Mesenchymal stem cell (in vitro differentiated cells and primary cell): ENCODE results near the gene COL13A1.

Experiments
- DNase-seq: peaks from one replicate; pipeline ENCODE4 v3.0.0-alpha.2; 2013
- H2AFZ ChIP-seq: one replicate; pipeline ENCODE4 v1.6.1; 2013; ENCODE audit warnings: low read depth, mild to moderate bottlenecking, control low read depth, inconsistent platforms, low read length, moderate library complexity
- H2AK5ac ChIP-seq: 2 replicates; pipeline ENCODE4 v1.6.1; 2013; ENCODE audit warnings: low read length, moderate library complexity, mild to moderate bottlenecking, inconsistent platforms; ENCODE audit not compliant: severe bottlenecking
- H2BK120ac ChIP-seq: one replicate; pipeline ENCODE4 v1.6.1; 2013; ENCODE audit warnings: low read depth, mild to moderate bottlenecking, inconsistent platforms, low read length, moderate library complexity
- H2BK12ac ChIP-seq, 2 experiments: one replicate each; pipeline ENCODE4 v1.6.1; 2013; ENCODE audit warnings: inconsistent platforms in 2 of 2, low read length in 2 of 2, mild to moderate bottlenecking in 2 of 2, moderate library complexity in 2 of 2, control low read depth in 1 of 2
- H2BK15ac ChIP-seq: one replicate; pipeline ENCODE4 v1.6.1; 2013; ENCODE audit warnings: mild to moderate bottlenecking, low read depth, inconsistent platforms; ENCODE audit not compliant: poor library complexity, severe bottlenecking
- H2BK5ac ChIP-seq: 2 replicates; pipeline ENCODE4 v1.6.1; 2013; ENCODE audit warnings: low read depth, mild to moderate bottlenecking, low read length, control low read depth, inconsistent platforms; ENCODE audit not compliant: poor library complexity, severe bottlenecking
- H3K14ac ChIP-seq, 2 experiments: one replicate each; pipeline ENCODE4 v1.6.1; 2013; ENCODE audit warnings: inconsistent platforms in 2 of 2, low read length in 2 of 2, control low read depth in 1 of 2, mild to moderate bottlenecking in 1 of 2, moderate library complexity in 1 of 2
- H3K18ac ChIP-seq, 2 experiments: one replicate each; pipeline ENCODE4 v1.6.1; 2013; ENCODE audit warnings: inconsistent platforms in 2 of 2, low read length in 2 of 2, control low read depth in 1 of 2, low read depth in 1 of 2, mild to moderate bottlenecking in 1 of 2
- H3K23ac ChIP-seq, 2 experiments: one replicate each; pipeline ENCODE4 v1.6.1; 2013; ENCODE audit warnings: inconsistent platforms in 2 of 2, low read length in 2 of 2, mild to moderate bottlenecking in 2 of 2, moderate library complexity in 2 of 2, control low read depth in 1 of 2
- H3K27ac ChIP-seq: 2 replicates; pipeline ENCODE4 v1.5.1; 2013; ENCODE audit warnings: mild to moderate bottlenecking, moderate library complexity, low read length, control low read depth, inconsistent platforms; ENCODE audit not compliant: poor library complexity, severe bottlenecking
- H3K27me3 ChIP-seq, 2 experiments: 2 replicates each; pipeline versions ENCODE4 v1.6.1 to v1.7.0; 2013; ENCODE audit warnings: low read length in 2 of 2, mild to moderate bottlenecking in 2 of 2, moderate library complexity in 2 of 2, control low read depth in 1 of 2, inconsistent platforms in 1 of 2; ENCODE audit not compliant: control insufficient read depth in 1 of 2, insufficient read depth in 1 of 2
- H3K36me3 ChIP-seq, 2 experiments: 2 replicates each; pipeline versions ENCODE4 v1.6.1 to v1.7.0; 2013; ENCODE audit warnings: low read length in 2 of 2, control low read depth in 1 of 2, inconsistent platforms in 1 of 2, low read depth in 1 of 2, mild to moderate bottlenecking in 1 of 2; ENCODE audit not compliant: insufficient read depth in 2 of 2, control insufficient read depth in 1 of 2
- H3K4ac ChIP-seq, 2 experiments: one replicate each; pipeline ENCODE4 v1.6.1; 2013; ENCODE audit warnings: inconsistent platforms in 2 of 2, low read length in 2 of 2, mild to moderate bottlenecking in 2 of 2, moderate library complexity in 2 of 2, control low read depth in 1 of 2, low read depth in 1 of 2
- H3K4me1 ChIP-seq: 2 replicates; pipeline ENCODE4 v1.6.1; 2013; ENCODE audit warnings: low read depth, low read length, control low read depth; ENCODE audit not compliant: control insufficient read depth, insufficient read depth
- H3K4me2 ChIP-seq: 2 replicates; pipeline ENCODE4 v1.6.1; 2013; ENCODE audit warnings: low read length, mild to moderate bottlenecking, inconsistent platforms; ENCODE audit not compliant: poor library complexity, severe bottlenecking
- H3K4me3 ChIP-seq, 2 experiments: 2 replicates each; pipeline versions ENCODE4 v1.5.1 to v1.7.0; 2013; ENCODE audit warnings: low read length in 2 of 2, mild to moderate bottlenecking in 2 of 2, control low read depth in 1 of 2, low read depth in 1 of 2; ENCODE audit not compliant: insufficient read depth in 1 of 2
- H3K79me1 ChIP-seq: replicated peaks from 2 replicates; pipeline ENCODE4 v1.6.1; 2013; ENCODE audit warnings: mild to moderate bottlenecking, control low read depth, low read length, inconsistent platforms; ENCODE audit not compliant: poor library complexity, severe bottlenecking
- H3K9ac ChIP-seq: 2 replicates; pipeline ENCODE4 v1.7.0; 2013; ENCODE audit warnings: mild to moderate bottlenecking, low read length, moderate library complexity
- H3K9me3 ChIP-seq: 2 replicates; pipeline ENCODE4 v1.7.0; 2013; ENCODE audit warnings: mild to moderate bottlenecking, low read length; ENCODE audit not compliant: control insufficient read depth
- H4K8ac ChIP-seq: one replicate; pipeline ENCODE4 v1.6.1; 2013; ENCODE audit warnings: inconsistent platforms, mild to moderate bottlenecking, low read length, moderate library complexity
- H4K91ac ChIP-seq: one replicate; pipeline ENCODE4 v1.6.1; 2013; ENCODE audit warnings: mild to moderate bottlenecking, low read length, inconsistent platforms
- WGBS: methylation state at CpG from one replicate; pipeline ENCODE4 v1.1.7; 2013; ENCODE audit warnings: mixed read lengths; 5-methylcytosine and 5-hydroxymethylcytosine counted together

Gene COL13A1

DNA sequence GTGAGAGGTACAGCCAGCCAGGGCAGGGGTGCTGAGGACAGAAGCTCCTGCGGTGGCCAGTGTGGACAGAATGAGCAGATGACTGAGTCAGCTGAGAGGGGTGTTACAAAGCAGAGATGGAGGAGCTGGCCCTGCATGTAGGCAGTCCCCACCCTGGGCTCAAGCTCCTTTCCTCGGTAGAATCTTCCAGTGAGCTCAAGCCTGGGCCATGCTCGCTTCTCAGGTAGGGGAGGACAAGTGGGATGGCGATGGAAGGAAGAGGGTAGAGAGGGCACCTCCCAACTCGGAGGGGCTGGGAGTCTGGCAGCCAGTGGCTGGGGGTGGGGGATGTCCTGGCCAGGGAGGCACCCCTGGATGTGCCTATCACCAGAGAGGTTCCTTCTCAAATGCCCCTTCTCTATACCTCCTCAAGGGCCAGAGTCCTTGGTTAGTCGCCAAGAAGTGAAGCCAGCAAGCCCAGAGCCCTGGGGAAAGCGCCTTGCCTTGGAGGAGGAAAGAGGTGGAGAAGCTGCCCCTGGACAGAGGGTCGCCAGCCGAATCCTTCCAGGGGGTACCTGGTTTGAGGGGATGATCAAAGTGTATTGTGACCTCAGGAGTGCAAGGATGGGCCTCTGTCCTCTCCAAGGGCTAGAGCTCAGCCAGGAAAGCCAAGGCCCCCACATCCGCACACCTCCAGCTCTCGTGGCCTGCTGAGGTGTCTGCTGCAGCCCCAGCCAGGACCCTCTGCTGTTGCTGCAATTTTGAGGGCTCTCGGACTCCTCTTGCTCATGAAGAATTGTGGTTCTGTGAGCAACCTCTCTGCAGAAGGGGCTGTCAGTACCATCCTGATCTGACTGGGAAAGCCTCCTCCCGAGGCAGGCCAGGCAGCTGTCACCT, 162.4 kb downstream of the COL13A1 start:
- Histone ChIP-seq H3K4me3 (no peak overlapping the region), H3K9ac (no peak overlapping the region), H3K9me3 (no peaks in the 10 kb centered on the region), H3K18ac (no peak overlapping the region), H3K4ac (no peak overlapping the region), H4K91ac (no peak overlapping the region), H3K36me3 (peaks cover 0 to 2% of the 10 kb centered on the region in 2 experiments), H3K4me1 (peaks cover 24% of the 10 kb centered on the region), H3K27ac (no peak overlapping the region), H4K8ac (no peak overlapping the region), H3K4me2 (no peak overlapping the region), H2BK15ac (no peak overlapping the region), H2AK5ac (no peak overlapping the region), H2BK120ac (no peak overlapping the region), H2BK12ac (no peak overlapping the region), H3K23ac (no peak overlapping the region), H2BK5ac (no peak overlapping the region), H3K79me1 (no peaks in the 10 kb centered on the region), H3K27me3 (peaks cover 24 to 62% of the 10 kb centered on the region in 2 experiments), H3K14ac (no peak overlapping the region), H2AFZ (no peak overlapping the region)
- no peak for DNase-seq
- WGBS, result 82% methylated on average over 13 of the region's 13 CpGs

DNA sequence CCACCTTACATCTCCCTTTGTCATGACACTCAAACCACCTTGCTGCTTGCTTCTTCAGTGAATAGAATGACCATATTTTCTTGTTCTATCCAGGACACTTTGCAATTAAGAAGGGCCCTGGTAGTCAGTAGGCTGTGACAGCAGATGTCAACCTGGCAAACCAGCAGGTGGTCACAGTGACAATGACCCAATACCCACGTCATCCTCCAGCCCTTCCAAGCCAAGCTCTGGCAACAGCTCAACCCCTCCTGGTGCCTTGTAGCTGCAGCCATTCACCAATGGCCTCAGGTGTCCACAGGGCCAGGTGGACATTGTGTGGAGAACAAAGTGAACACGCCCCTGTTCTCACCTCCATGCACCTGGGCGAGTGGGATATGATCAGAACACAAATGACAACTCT, 163.4 kb downstream of the COL13A1 start:
- Histone ChIP-seq H2AK5ac (no peak overlapping the region), H2AFZ (no peak overlapping the region), H3K4me3 (no peak overlapping the region), H4K91ac (no peak overlapping the region), H3K4me2 (no peak overlapping the region), H2BK12ac (no peak overlapping the region), H3K27ac (no peak overlapping the region), H3K9me3 (no peaks in the 10 kb centered on the region), H4K8ac (no peak overlapping the region), H3K23ac (no peak overlapping the region), H3K36me3 (peaks cover 0 to 2% of the 10 kb centered on the region in 2 experiments), H3K27me3 (peaks cover 34 to 71% of the 10 kb centered on the region in 2 experiments), H3K9ac (no peak overlapping the region), H2BK15ac (no peak overlapping the region), H2BK5ac (no peak overlapping the region), H3K14ac (no peak overlapping the region), H3K4me1 (peaks cover 24% of the 10 kb centered on the region), H3K18ac (no peak overlapping the region), H2BK120ac (no peak overlapping the region), H3K79me1 (no peaks in the 10 kb centered on the region), H3K4ac (no peak overlapping the region)
- 84% methylated on average over 3 of the region's 3 CpGs for WGBS
- DNase-seq, result no peak

DNA sequence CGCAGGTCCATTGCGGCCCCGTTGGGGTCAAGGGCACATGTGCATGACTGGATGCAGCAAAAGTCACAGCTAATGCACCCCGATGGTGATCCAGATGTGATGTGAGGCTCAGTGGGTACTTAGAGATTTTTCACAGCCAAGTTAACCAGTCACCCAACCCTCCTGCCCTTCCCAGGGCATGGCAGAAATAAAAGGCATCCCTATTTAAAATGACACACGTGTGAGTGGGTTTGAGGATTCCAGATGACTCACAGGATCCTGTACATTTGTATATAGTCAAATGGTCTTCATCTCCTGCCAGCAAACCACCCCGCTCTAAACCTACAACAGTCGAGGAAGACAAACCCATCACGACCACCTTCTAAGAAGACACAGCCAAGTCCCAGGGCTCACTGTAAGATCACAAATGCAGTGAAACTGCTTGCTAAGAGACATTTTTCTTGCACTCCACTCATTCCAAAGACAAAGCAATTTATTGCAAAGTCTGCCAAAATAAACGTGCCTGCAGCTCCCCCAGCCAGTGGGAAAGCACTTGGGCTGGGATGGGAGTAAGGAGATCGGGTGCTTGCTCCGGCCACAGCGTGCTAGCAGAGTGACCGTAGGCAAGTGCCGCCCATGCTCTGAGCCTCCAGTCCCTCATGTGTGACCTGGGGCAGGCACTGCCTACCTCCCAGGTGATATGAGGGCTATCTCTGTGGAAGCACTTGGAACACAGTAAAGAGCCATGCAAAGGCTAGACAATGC, 164.4 kb downstream of the COL13A1 start:
- Histone ChIP-seq H3K27ac (no peak overlapping the region), H3K9ac (no peak overlapping the region), H2AK5ac (no peak overlapping the region), H3K4me3 (no peak overlapping the region), H2AFZ (no peak overlapping the region), H2BK15ac (no peak overlapping the region), H3K79me1 (no peaks in the 10 kb centered on the region), H3K14ac (no peak overlapping the region), H2BK5ac (no peak overlapping the region), H4K91ac (no peak overlapping the region), H2BK12ac (no peak overlapping the region), H3K23ac (no peak overlapping the region), H3K4me2 (no peak overlapping the region), H2BK120ac (no peak overlapping the region), H3K4ac (no peak overlapping the region), H3K9me3 (no peaks in the 10 kb centered on the region), H3K36me3 (peaks cover 0 to 2% of the 10 kb centered on the region in 2 experiments), H3K4me1 (peaks cover 19% of the 10 kb centered on the region), H3K18ac (no peak overlapping the region), H3K27me3 (peaks cover 36 to 78% of the 10 kb centered on the region in 2 experiments), H4K8ac (no peak overlapping the region)
- DNase-seq, result no peak
- 76% methylated on average over 14 of the region's 14 CpGs for WGBS

GRCh38 chr10:69968830-69969229, 167.1 kb downstream of the COL13A1 start:
- Histone ChIP-seq H3K14ac (no peak overlapping the region), H3K79me1 (no peaks in the 10 kb centered on the region), H3K4ac (no peak overlapping the region), H2BK15ac (no peak overlapping the region), H4K91ac (no peak overlapping the region), H2BK5ac (no peak overlapping the region), H3K27me3 (peaks cover 51 to 66% of the 10 kb centered on the region in 2 experiments), H3K9me3 (no peaks in the 10 kb centered on the region), H3K4me3 (no peak overlapping the region), H2AK5ac (no peak overlapping the region), H3K4me2 (no peak overlapping the region), H4K8ac (no peak overlapping the region), H3K27ac (no peak overlapping the region), H3K23ac (no peak overlapping the region), H3K9ac (no peak overlapping the region), H2BK120ac (no peak overlapping the region), H3K36me3 (no peaks in the 10 kb centered on the region), H2AFZ (no peak overlapping the region), H3K18ac (no peak overlapping the region), H3K4me1 (peaks cover 2% of the 10 kb centered on the region), H2BK12ac (no peak overlapping the region)
- DNase-seq, result no peak
- 48% methylated on average over 2 of the region's 3 CpGs for WGBS
